GM18526 (cell line): ENCODE measurements around the gene PGP.

Experiments
- POLR2A ChIP-seq: IDR thresholded peaks from 3 replicates; pipeline ENCODE4 v1.6.1; 2011; ENCODE audit not compliant: insufficient read length; ENCODE audit errors: extremely low read depth

PGP gene

GRCh38 chr16:2229632-2230250 lies 15.1 kb upstream of the PGP start:
- no peak for TF ChIP-seq POLR2A

GRCh38 chr16:2229091-2229490 lies 14.5 kb upstream of the PGP start:
- TF ChIP-seq POLR2A = no peak

GRCh38 chr16:2228161-2228824 lies 13.7 kb upstream of the PGP start:
- no peak for TF ChIP-seq POLR2A

- TF ChIP-seq POLR2A = no peak
Observed at GRCh38 chr16:2226918-2227317, 12.3 kb upstream of the PGP start.

DNA sequence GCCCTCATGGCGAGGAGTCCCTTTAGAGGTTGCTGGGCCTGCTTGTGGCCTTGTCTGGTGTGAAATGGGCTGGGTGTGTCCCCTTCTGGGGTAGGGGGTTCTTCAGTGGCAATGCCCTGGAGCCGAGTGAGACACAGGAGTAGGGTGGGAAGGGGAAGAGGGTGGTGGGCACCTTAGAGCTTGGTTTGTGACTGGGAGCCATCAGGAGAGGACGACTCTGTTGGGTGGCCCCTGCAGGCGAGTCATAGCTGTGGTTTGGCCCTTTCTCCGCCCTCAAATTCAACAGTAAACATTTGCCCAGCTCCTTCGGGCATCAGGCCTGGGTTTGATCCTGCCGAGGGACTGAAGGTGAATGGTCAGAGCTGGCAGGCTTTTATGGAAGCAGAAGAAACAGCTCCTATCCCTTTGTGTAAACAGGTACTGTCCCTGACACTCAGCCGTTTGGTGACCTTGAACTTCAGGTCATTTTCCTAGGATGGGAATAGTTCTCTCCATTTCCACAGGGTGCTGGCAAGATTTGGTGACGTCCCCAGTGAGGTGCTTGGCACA lies 11.7 kb upstream of the PGP start:
- no peak for TF ChIP-seq POLR2A

- TF ChIP-seq POLR2A = no peak
Observed at GRCh38 chr16:2223942-2224486, 9.4 kb upstream of the PGP start.

DNA sequence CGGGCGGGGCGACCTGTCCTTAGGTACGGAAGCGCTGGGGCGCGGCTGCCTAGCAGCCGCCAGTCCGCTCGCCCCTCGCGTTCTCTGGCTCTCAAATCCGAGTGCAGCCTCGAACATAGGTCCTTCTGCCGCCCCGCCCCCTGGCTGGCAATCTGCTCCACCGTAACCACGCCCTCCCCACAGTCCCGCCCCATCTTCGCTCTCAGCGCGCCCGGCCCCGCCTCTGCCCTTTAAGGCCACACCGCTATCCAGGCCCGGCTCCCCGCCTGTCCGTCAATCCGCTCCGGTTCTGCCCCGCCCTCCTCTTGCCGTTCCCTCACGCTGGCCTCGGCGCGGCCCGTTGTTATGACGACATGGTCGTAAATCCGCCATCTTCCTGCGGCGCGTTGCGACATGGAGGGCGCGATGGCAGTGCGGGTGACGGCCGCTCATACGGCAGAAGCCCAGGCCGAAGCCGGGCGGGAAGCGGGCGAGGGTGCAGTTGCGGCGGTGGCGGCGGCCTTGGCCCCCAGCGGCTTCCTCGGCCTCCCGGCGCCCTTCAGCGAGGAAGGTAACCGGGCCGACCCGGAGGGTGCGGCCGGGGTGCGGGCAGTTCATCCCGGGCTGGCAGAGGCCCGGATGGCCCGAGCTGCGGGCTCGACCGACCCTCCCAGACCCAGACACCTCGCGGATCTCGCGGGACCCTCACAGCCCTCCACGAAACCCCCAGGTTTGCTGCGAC lies 8.7 kb upstream of the PGP start, which contains the start of gene E4F1:
Gene E4F1 (plus strand): TSS at position 371 of the 721 bp plus-strand sequence. CDS start 23 bp downstream, at position 394.
- peak; percentile 98 for TF ChIP-seq POLR2A

DNA sequence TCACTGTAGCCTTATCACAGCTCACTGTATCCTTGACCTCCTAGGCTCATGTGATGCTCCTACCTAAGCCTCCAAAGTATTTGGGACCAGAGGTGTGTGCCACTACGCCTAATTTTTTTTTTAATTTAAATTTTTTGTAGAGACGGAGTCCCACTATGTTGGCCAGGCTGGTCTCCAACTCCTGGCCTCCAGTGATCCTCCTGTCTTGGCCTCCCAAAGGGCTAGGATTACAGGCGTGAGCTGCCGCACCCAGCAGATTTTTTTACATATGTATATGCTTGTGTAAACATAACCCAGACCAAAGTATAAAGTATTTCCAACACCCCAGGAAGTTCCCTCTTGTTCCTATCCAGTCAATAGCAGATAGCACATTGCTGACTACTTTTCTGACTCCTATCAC lies 1.7 kb upstream of the PGP start:
- TF ChIP-seq POLR2A = no peak

GRCh38 chr16:2213817-2214718 lies 572 bp downstream of the PGP start:
- TF ChIP-seq POLR2A = no peak

DNA sequence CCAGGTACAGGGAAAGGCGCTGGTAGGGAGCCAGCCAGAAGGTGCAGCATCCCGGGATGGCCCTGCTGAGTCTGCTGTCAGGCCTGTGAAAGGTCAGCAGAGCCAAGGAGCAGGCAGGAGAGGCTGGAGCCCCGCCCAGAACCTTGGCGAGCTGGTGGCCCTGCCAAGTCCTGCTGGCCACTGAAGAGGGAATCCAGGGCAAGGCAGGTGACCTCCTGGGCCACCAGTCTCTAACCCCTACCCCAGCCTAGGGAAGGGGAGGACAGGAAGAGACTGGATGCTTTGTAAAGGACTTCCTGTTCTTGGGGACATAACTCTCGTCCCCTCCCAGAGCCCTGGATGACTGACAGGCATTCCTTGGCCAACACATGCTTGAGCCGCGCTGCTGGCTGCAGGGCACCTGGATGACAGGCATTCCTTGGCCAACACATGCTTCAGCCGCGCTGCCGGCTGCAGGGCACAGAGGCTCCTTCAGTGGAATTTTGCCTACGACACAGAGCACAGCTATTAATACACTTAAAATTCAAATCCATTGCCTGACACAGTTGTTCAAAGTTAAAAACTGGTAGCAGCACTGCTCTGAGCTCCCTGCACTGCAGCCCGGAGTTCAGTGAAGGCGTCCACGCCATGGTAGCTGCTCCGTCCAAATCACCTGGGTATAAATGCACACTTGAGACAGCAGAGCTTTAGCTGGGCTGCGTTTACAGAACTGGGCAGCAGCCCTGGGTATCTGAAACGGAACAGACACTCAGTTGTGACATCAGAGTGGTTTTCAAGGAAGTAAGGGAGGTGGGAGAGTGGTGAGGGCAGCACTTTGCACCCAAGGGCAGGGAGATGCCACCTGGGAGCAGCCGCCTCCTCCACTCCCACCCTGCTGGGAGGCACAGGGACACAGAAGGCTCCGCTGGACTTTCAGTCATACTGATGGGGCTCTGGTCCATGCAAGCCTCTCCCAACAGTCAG lies 2.0 kb downstream of the PGP start:
- TF ChIP-seq POLR2A = no peak

GRCh38 chr16:2211923-2212347 lies 2.7 kb downstream of the PGP start:
- no peak for TF ChIP-seq POLR2A

GRCh38 chr16:2210386-2211365 lies 4.0 kb downstream of the PGP start, which contains the start of gene BRICD5:
BRICD5 (minus strand) TSS chr16:2210863; CDS start chr16:2210833, 30 bp downstream.
- TF ChIP-seq POLR2A = peak; percentile 10

DNA sequence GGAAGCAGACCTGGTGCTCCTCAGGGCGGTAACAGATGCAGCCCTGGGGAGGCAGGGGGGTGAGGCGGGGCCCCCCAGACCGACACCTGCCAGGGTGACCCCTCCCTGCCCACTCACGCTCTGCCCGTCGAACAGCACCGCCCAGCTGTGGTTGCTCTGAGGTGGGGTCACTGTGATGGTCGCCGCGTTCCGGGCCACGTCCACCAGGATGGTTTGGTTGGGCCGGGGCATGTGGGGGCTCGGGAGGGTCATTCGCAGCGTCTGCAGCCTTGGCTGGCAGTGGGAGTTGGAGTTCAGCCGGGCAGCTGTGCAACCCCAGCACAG lies 4.7 kb downstream of the PGP start:
- no peak for TF ChIP-seq POLR2A
